HL-60 (cell line): Measurements from ENCODE around the gene NRAP.

Experiments
- DNase-seq, 2 experiments: peaks; one replicate each; pipeline ENCODE4 v3.0.0-alpha.2; 2010 to 2020; ENCODE audit warnings: low read depth in 1 of 2, low spot score in 1 of 2
- H3K27ac ChIP-seq: fragments of 250-450 bp; sonication (Bioruptor Pico); replicated peaks from 2 replicates; pipeline ENCODE4 v1.5.1; 2020; ENCODE audit warnings: mild to moderate bottlenecking, moderate library complexity
- H3K27me3 ChIP-seq: fragments of 250-450 bp; sonication (Bioruptor Pico); 2 replicates; pipeline ENCODE4 v1.5.1; 2021; ENCODE audit warnings: mild to moderate bottlenecking, moderate library complexity; ENCODE audit not compliant: insufficient read depth, poor library complexity, severe bottlenecking
- H3K4me3 ChIP-seq: replicated peaks from 2 replicates; pipeline ENCODE4 v1.5.1; 2011; ENCODE audit warnings: mild to moderate bottlenecking, control low read depth, low read length; ENCODE audit not compliant: insufficient read depth
- CTCF ChIP-seq: IDR thresholded peaks from one replicate; pipeline ENCODE4 v1.5.1; 2011; ENCODE audit warnings: low read length, control low read depth, inconsistent platforms; ENCODE audit not compliant: insufficient read depth
- GABPA ChIP-seq: IDR thresholded peaks from 2 replicates; pipeline ENCODE4 v1.6.1; 2012; ENCODE audit warnings: low read depth
- POLR2AphosphoS5 ChIP-seq: IDR thresholded peaks from 2 replicates; pipeline ENCODE4 v1.6.1; 2012; ENCODE audit warnings: low read depth
- SPI1 ChIP-seq: IDR thresholded peaks from 2 replicates; pipeline ENCODE4 v1.6.1; 2012; ENCODE audit warnings: low read depth, mild to moderate bottlenecking, borderline replicate concordance
- TF ChIP-seq, protein P1 (sequence below): IDR thresholded peaks from 2 replicates; pipeline ENCODE4 v1.6.1; 2012; ENCODE audit warnings: low read depth; ENCODE audit not compliant: insufficient replicate concordance

NRAP gene

GRCh38 chr10:113620511-113620910, 43.3 kb downstream of the NRAP start:
- DNase-seq = no peak
- Histone ChIP-seq H3K4me3 (no peak overlapping the region), H3K27ac (no peak overlapping the region), H3K27me3 (peaks cover 3% of the 10 kb centered on the region)
- TF ChIP-seq CTCF (no peak), SPI1 (no peak), POLR2AphosphoS5 (no peak), GABPA (no peak)
- TF ChIP-seq, protein P1, sequence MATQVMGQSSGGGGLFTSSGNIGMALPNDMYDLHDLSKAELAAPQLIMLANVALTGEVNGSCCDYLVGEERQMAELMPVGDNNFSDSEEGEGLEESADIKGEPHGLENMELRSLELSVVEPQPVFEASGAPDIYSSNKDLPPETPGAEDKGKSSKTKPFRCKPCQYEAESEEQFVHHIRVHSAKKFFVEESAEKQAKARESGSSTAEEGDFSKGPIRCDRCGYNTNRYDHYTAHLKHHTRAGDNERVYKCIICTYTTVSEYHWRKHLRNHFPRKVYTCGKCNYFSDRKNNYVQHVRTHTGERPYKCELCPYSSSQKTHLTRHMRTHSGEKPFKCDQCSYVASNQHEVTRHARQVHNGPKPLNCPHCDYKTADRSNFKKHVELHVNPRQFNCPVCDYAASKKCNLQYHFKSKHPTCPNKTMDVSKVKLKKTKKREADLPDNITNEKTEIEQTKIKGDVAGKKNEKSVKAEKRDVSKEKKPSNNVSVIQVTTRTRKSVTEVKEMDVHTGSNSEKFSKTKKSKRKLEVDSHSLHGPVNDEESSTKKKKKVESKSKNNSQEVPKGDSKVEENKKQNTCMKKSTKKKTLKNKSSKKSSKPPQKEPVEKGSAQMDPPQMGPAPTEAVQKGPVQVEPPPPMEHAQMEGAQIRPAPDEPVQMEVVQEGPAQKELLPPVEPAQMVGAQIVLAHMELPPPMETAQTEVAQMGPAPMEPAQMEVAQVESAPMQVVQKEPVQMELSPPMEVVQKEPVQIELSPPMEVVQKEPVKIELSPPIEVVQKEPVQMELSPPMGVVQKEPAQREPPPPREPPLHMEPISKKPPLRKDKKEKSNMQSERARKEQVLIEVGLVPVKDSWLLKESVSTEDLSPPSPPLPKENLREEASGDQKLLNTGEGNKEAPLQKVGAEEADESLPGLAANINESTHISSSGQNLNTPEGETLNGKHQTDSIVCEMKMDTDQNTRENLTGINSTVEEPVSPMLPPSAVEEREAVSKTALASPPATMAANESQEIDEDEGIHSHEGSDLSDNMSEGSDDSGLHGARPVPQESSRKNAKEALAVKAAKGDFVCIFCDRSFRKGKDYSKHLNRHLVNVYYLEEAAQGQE = no peak

GRCh38 chr10:113619401-113619800, 44.4 kb downstream of the NRAP start:
- peaks cover 3% of the 10 kb centered on the region for H3K27me3 ChIP-seq
- no peak overlapping the region for H3K27ac ChIP-seq
- TF ChIP-seq, protein P1 = no peak
- no peak overlapping the region for H3K4me3 ChIP-seq
- no peak for DNase-seq

DNA sequence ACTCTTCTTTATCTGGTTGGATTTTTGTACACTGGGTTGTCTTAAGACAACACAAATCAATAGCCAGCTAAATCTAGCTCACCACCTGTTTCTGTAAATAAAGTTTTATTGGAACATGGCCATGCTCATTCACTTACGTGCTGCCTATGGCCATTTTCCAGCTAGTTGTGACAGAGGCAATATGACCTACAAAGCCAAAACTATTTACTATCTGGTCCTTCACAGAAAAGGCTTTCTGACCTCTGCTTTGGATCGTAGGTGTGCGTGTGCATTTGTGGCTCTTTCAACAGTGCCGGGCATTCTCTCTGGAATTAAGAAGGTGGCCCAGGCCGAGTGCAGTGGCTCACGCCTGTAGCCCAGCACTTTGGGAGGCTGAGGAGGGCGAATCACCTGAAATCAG, 45.5 kb downstream of the NRAP start:
- H3K27me3 ChIP-seq = peaks cover 3% of the 10 kb centered on the region

DNA sequence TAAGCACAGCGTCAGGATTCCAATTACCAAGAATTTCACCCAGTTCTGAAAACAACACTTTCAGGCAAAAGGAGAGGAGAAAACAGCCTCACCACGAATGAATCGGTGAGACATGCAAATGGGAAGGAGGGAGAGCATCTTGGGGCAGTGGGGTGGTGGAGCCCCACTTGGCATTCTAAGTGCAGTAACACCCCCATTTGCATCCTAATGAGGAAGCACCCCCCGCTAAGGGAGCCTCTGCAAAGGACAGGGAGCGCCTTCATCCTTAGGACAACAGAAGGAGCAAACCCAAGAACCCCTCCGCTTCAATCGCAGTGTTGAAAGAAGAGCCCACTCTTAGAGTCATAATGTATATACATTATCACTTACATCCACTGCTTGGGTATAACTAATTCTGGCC, 46.8 kb downstream of the NRAP start:
- peaks cover 3% of the 10 kb centered on the region for H3K27me3 ChIP-seq
- H3K27ac ChIP-seq = no peak overlapping the region
- no peak overlapping the region for H3K4me3 ChIP-seq
- no peak for DNase-seq
- no peak for TF ChIP-seq GABPA
- TF ChIP-seq, protein P1 = no peak
- TF ChIP-seq SPI1 = no peak
- no peak for TF ChIP-seq CTCF
- no peak for TF ChIP-seq POLR2AphosphoS5

More for the DNA sequence above, 45.5 kb downstream of the NRAP start:
- no peak overlapping the region for H3K27ac ChIP-seq
- no peak overlapping the region for H3K4me3 ChIP-seq
- DNase-seq = no peak
- TF ChIP-seq SPI1 (no peak), POLR2AphosphoS5 (no peak)
- TF ChIP-seq, protein P1 = no peak
